K562 (cell line): ENCODE measurements around the gene MFSD11. TPM values are rescaled to one million over a fixed set of nuclear protein-coding genes. Genes with fewer than 3 reads are reported as not detected.

Source experiments
- CC2D1A ChIP-seq: fragments of 450-650 bp; IDR thresholded peaks from 2 replicates; pipeline ENCODE4 v1.6.1; 2017; ENCODE audit warnings: mild to moderate bottlenecking
- DDX20 ChIP-seq: fragments of 450-650 bp; IDR thresholded peaks from 2 replicates; pipeline ENCODE4 v1.6.1; 2016; ENCODE audit warnings: missing genetic modification characterization, low read depth, mild to moderate bottlenecking, missing compliant biosample characterization, moderate library complexity
- FOXM1 ChIP-seq, 2 experiments: fragments of 450-650 bp in 1 of 2; sonication (generic) in 1 of 2; formaldehyde crosslinking in 1 of 2; IDR thresholded peaks; 2 replicates each; pipeline versions ENCODE4 v1.6.1 to v1.9.0; 2017 to 2022; ENCODE audit warnings: low read depth in 2 of 2, mild to moderate bottlenecking in 2 of 2, missing genetic modification reagents in 1 of 2, moderate library complexity in 1 of 2
- REST ChIP-seq, 2 experiments: fragments of 450-650 bp; formaldehyde crosslinking in 1 of 2; IDR thresholded peaks; 2 replicates each; pipeline versions ENCODE4 v1.4.0 to v1.6.1; 2014 to 2020; ENCODE audit warnings: mild to moderate bottlenecking in 2 of 2, borderline replicate concordance in 1 of 2, low read depth in 1 of 2
- polyA plus RNA-seq, 8 experiments: library from polyadenylated mRNA; depleted of rRNA in 4 of 8; stranded (reverse) in 5 of 8; unstranded in 3 of 8; fragments of >200 nt; fragmentation: Nextera tagmentation in 2 of 8; fragmentation: Illumina TruSeq in 1 of 8; extraction: Ambion mirVana in 2 of 8; extraction: Trizol in 1 of 8; gene quantifications; 2 replicates each; pipeline versions ENCODE4 v1.2.1 to v1.2.3, GENCODE V29; 2011 to 2014; ENCODE audit warnings: inconsistent platforms in 1 of 8, missing spikeins in 1 of 8
- total RNA-seq, 7 experiments: library from RNA; depleted of rRNA in 6 of 7; stranded (reverse); fragments of >200 nt in 6 of 7; fragmentation: Illumina TruSeq in 2 of 7; extraction: Trizol in 2 of 7; gene quantifications; 2 replicates each; pipeline versions ENCODE4 v1.2.1 to v1.2.3, GENCODE V29; 2011 to 2021; ENCODE audit warnings: low replicate concordance in 1 of 7
- TF ChIP-seq, protein P1 (sequence below): IDR thresholded peaks from 2 replicates; pipeline ENCODE4 v1.6.1; 2011; ENCODE audit warnings: borderline replicate concordance, low read depth, mild to moderate bottlenecking, moderate library complexity, low read length; ENCODE audit not compliant: insufficient read depth, poor library complexity, severe bottlenecking

Gene MFSD11
- total and polyA plus RNA-seq, 9 of the 15 experiments (the other 6 are each of a cell fraction or from before 2014, with no cell fraction given), result 14.4 to 24.5 (median 19.9) TPM

GRCh38 chr17:76714822-76715495, 23.0 kb upstream of the MFSD11 start (continued):
- TF ChIP-seq, protein P1, sequence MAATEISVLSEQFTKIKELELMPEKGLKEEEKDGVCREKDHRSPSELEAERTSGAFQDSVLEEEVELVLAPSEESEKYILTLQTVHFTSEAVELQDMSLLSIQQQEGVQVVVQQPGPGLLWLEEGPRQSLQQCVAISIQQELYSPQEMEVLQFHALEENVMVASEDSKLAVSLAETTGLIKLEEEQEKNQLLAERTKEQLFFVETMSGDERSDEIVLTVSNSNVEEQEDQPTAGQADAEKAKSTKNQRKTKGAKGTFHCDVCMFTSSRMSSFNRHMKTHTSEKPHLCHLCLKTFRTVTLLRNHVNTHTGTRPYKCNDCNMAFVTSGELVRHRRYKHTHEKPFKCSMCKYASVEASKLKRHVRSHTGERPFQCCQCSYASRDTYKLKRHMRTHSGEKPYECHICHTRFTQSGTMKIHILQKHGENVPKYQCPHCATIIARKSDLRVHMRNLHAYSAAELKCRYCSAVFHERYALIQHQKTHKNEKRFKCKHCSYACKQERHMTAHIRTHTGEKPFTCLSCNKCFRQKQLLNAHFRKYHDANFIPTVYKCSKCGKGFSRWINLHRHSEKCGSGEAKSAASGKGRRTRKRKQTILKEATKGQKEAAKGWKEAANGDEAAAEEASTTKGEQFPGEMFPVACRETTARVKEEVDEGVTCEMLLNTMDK, result peak; percentile 41
- no peak for TF ChIP-seq DDX20 (tag)
- TF ChIP-seq FOXM1 (IDR thresholded peaks at IDR 0.05; ENCODE audit: low read depth), result 0 out of 2 replicates have a peak, but pooled peaks have one; percentile 14
- no peak for TF ChIP-seq FOXM1 (CRISPR knock-in tag; IDR thresholded peaks at IDR 0.05; ENCODE audit: low read depth)
- TF ChIP-seq REST (IDR thresholded peaks at IDR 0.05; ENCODE audit: borderline replicate concordance), result peak; percentile 66; the same call in 1 of the 2 replicates
- TF ChIP-seq REST (CRISPR knock-in tag; IDR thresholded peaks at IDR 0.05; ENCODE audit: low read depth), result no peak
- peak; percentile 14; the same call in 1 of the 2 replicates for TF ChIP-seq CC2D1A
